HK-2 (cell line): ENCODE data around the gene CDC26.
"Not testable (repeated sequence)": the region's sequence is repeated elsewhere in the genome, so short reads cannot be mapped to it uniquely, and the experiment has no call there.

Experiments used
- DNase-seq: peaks from one replicate; pipeline ENCODE4 v3.0.0-alpha.2; 2018; ENCODE audit not compliant: unreplicated experiment

CDC26 gene

DNA sequence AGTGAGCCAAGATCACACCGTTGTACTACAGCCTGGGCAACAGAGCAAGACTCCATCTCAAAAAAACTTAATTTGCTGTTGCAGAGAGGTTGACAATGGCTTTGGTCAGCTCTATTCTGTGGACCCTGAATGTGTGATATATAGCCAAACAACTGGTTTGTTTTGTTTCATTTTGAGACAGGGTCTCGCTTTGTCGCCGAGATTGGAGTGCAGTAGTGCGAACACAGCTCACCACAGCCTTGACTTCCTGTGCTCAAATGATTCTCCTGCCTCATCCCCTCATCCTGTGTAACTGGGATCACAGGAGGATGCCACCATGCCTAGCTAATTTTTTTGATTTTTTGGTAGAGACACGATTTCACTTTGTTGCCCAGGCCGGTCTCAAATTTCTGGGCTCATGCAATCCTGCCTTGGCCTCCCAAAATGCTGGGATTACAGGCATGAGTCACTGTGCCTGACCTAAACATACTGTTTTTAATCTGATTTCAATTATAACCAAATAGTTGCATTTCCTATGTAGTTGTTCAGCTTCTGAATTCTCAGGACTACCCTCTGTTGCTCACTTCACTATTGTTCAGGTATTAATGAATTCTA is 18.0 kb upstream of the CDC26 start:
- DNase-seq, result no peak

DNA sequence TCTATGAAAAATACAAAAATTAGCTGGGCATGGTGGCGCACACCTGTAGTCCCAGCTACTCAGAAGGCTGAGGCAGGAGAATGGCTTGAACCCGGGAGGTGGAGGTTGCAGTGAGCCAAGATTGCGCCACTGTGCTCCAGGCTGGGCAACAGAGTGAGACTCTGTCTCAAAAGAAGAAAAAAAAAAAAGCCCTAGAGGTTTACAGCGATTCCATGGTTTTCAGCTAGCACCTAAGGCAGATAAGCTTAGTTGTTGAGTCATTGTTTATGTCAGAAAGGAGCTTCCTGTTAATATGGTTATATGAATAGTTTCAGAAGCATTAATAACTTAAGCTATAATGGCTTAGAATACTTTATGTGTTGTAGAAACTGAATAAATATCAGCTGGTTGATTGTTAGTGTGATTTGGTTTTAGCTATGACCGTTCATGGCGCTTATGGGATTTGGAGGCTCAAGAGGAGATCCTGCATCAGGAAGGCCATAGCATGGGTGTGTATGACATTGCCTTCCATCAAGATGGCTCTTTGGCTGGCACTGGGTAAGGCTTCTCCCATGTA is 14.8 kb upstream of the CDC26 start:
- no peak for DNase-seq

DNA sequence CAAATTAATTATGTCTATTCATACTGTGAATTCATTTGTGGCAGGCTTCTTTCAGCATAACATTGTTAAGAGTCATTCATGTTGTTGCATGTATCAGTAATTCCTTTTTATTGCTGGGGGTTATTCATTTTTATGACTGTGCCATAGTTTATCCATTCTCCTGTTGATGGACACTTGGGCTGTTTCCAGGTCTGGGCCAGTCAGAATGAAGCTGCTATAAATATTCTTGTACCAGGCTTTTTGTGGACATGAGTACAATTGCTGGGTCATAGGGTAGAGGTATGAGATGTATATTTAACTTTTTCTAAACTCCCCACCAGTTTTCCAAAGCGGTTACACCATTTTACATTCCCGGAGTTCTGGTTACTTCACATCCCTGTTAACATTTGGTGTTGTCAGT is 13.7 kb upstream of the CDC26 start:
- no peak for DNase-seq

- no peak for DNase-seq
These were observed 6.0 kb upstream of the CDC26 start for GRCh38 chr9:113281356-113281755.

- no peak for DNase-seq
These were observed 3.5 kb upstream of the CDC26 start for GRCh38 chr9:113278840-113279239.

GRCh38 chr9:113274474-113275156 is 757 bp downstream of the CDC26 start:
- no peak for DNase-seq

DNA sequence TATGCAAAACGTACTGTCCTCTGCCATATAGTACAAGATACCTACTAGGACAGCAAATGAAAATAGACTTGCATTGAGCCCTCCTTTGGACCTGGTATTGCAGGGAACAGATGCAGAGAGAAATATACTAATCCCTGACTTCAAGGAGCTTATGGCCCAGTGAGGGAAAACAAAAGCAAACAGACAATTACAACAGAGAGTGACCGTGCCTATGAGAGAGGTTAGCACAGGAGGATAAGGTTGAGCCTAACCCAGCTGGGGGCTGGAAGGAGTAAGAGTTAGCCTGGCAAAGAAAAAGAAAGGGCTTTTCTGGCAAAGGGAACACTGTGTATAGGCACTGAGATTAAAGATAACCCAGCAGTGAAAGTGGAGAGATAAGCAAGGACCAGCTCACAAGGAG is 5.5 kb downstream of the CDC26 start:
- no peak for DNase-seq

DNA sequence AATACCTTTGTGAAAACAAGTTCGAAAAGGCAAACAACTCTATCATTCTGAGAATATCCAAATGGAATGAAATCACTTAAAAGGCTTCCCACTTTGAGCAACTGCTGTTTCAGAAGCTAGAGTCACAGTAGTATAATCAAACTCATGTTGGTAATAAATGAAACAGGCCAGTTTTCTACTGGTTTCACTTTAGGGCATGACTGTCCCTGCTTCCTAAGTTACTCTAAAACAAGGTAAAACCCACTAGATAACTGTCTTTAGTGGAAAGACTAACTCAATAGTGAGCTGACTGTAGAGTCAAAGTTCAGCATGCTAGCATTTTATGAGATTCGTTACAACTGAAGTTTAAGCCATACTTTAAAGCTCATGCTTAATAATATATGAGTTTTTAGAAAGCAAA is 6.0 kb downstream of the CDC26 start:
- DNase-seq, result no peak

- no peak for DNase-seq
These were observed 7.3 kb downstream of the CDC26 start for GRCh38 chr9:113267911-113268566.

DNA sequence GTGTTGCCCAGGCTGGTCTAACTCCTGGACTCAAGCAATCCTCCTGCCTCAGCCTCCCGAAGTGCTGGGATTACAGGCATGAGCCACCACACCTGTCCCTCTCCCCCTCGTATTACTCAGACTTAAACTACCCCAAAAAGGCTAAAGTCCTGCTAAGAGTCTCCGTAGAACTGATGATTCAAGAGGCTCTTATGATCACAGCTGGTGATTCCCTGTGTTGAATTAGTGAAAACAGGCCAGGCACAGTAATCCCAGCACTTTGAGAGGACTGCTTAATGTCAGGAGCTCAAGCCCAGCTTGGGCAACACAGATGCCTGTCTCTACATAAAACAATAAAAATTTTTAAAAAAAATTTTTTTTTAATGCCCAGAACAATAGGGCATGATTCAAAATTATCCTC is 9.2 kb downstream of the CDC26 start:
- no peak for DNase-seq

DNA sequence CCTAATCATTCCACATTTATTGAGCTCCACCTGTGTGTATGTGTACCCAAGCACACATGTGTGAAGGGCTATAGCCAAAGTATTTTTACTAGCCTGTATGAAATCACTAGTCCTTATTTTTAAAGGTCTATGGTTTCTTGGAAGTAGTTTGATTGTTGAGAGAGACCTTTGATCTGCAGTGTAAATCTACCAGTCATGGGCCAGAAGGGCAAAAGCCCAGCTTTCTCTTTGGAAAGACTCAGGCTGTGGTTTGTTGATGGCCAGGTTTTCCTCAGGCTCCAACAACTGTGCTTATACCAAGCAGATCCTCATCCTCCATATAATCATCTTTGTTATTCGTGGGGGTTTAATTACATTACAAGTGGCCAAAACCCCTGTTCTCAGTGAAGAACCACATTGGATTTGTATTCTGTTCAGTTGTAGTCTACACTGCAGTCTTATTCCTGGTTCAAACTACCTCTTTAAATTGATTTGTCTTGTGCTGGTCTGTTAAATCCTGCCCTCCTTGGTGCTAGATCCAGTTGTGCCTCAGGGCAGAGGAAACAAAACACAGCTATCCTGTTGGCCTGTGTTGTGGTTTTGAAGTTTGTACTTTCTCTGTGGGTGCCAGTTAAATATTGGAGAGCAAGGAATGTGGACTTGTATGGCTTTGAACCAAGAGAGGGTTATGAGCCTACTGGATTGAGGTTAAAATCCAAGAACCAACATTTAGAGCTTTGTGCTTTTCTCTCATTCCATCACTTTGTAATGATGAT is 13.3 kb downstream of the CDC26 start:
- no peak for DNase-seq

- no peak for DNase-seq
These were observed 17.1 kb downstream of the CDC26 start for GRCh38 chr9:113258282-113258681.

GRCh38 chr9:113257863-113258262 is 17.5 kb downstream of the CDC26 start:
- DNase-seq, result no peak

- no peak for DNase-seq
These were observed 19.9 kb downstream of the CDC26 start for GRCh38 chr9:113255438-113255837.

- no peak for DNase-seq
These were observed 20.4 kb downstream of the CDC26 start for GRCh38 chr9:113254991-113255390.

DNA sequence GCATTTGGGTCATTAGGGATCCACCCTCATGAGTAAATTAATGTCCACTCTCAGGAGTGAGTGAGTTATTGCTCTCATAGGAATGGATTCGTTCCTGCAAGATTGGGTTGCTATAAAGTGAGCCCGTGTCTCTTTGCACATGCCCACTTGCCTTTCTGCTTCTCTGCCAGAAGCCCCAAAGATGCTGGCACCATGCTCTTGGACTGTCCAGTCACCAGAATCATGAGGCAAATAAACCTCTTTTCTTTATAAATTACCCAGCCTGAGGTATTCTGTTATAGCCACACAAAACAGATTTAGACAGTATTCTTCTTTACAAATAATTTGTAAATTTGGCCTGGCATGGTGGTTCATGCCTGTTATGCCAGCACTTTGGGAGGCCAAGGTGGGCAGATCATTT is 24.6 kb downstream of the CDC26 start:
- no peak for DNase-seq

DNA sequence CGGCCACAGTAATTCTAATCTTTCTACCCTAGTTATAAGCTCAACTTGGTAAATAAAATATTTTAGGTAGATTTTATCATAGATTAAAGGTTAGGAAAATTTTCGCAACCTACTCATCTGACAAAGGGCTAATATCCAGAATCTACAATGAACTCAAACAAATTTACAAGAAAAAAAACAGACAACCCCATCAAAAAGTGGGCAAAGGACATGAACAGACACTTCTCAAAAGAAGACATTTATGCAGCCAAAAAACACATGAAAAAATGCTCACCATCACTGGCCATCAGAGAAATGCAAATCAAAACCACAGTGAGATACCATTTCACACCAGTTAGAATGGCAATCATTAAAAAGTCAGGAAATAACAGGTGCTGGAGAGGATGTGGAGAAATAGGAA is 25.7 kb downstream of the CDC26 start:
- not testable (repeated sequence) for DNase-seq

- no peak for DNase-seq
These were observed 27.7 kb downstream of the CDC26 start for GRCh38 chr9:113247640-113248039.

GRCh38 chr9:113246928-113247327 is 28.4 kb downstream of the CDC26 start:
- DNase-seq, result no peak

DNA sequence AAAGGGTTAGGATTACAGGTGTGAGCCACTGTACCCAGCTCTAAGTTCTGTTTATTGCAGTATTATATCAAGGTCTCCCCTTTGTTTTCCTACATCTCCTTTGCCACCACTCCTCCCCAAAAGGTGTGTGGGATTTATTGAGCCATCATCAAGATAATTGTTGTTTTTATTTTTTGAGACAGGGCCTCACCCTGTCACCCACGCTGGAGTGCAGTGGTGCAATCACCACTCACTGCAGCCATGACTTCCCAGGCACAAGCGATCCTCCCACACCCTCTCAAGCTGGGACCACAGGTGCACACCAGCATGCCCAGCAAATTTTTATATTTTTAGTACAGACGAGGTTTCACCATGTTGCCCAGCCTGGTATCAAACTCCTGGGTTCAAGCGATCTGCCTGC is 29.5 kb downstream of the CDC26 start:
- no peak for DNase-seq

DNA sequence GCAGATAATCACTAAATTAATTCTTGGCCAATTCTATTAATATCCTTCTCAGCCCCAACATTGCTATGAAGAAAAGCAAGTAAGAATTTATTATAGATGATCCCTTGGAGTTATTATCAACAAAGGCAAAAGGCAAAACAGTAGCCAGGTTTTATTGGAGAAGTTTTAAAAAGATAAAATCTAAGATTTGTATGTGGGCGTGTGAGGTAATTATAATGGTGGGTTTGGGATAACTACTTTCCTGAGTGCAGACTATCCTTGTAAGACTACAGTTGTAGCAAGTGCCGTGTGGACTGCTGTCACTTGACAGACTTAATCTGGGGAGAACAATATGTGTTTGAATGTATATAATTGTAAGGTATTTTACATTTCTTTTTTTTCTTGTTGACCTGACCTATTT is 30.8 kb downstream of the CDC26 start:
- no peak for DNase-seq

- no peak for DNase-seq
These were observed 34.2 kb downstream of the CDC26 start for GRCh38 chr9:113241161-113241560.
